ENCODE data around the gene CACNA1A.

DNA sequence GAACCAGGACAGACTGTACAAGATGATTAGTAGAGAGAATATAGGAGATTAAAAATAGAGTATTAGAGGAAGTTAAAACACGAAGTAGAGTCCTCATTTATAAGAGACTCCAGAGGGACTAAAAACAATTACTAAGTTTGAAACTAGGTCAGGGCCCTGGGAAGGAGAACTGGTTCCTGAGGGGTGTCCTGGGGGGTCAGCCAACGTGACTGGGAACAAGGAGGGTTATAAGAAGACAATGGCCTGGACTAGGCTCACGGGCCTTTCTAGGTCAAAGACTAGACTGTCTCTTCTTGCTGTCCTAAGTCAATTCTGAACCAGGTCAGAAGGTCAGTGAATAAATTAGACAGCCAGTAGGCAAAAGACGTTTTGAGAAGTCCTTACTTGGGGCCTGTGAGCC, 190.8 kb downstream of the CACNA1A start:
- TF ChIP-seq CHD2 (IDR thresholded peaks at IDR 0.05; ENCODE audit: low read length, partially characterized antibody) (no peak), KDM5A (IDR thresholded peaks at IDR 0.05) (no peak)
- TF ChIP-seq, protein P1, sequence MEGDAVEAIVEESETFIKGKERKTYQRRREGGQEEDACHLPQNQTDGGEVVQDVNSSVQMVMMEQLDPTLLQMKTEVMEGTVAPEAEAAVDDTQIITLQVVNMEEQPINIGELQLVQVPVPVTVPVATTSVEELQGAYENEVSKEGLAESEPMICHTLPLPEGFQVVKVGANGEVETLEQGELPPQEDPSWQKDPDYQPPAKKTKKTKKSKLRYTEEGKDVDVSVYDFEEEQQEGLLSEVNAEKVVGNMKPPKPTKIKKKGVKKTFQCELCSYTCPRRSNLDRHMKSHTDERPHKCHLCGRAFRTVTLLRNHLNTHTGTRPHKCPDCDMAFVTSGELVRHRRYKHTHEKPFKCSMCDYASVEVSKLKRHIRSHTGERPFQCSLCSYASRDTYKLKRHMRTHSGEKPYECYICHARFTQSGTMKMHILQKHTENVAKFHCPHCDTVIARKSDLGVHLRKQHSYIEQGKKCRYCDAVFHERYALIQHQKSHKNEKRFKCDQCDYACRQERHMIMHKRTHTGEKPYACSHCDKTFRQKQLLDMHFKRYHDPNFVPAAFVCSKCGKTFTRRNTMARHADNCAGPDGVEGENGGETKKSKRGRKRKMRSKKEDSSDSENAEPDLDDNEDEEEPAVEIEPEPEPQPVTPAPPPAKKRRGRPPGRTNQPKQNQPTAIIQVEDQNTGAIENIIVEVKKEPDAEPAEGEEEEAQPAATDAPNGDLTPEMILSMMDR (IDR thresholded peaks at IDR 0.05), result no peak
